ENCODE measurements around the gene LCN10. TPM values are rescaled to one million over a fixed set of nuclear protein-coding genes. Genes with fewer than 3 reads are reported as not detected.

The LCN10 gene
- total RNA-seq, 1 donor from 2014 or later, result not detected

DNA sequence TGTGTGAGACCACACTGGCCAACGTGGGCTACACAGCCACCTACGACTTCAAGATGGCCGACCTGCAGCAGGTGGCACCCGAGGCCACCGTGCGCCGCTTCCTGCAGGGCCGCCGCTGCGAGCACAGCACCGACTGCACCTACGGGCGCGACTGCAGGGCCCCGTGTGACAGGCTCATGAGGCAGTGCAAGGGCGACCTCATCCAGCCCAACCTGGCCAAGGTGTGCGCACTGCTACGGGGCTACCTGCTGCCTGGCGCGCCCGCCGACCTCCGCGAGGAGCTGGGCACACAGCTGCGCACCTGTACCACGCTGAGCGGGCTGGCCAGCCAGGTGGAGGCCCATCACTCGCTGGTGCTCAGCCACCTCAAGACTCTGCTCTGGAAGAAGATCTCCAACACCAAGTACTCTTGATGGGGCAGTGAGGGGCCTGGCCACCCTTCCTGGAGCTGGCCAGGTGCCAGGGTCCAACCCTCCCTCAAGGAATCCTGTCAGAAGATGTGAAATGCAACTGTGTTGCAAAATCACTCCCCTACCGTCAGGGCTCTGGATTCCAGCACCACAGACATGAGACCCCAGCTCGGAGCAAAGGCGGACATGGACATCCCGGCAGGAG lies 19.3 kb downstream of the LCN10 start:
- Mint-ChIP-seq H3K4me1 (peaks cover 41% of the 10 kb centered on the region), H3K27ac (no peak overlapping the region), H3K4me3 (peak overlapping the region; percentile 43), H3K36me3 (peaks cover 21% of the 10 kb centered on the region), H3K9me3 (no peaks in the 10 kb centered on the region), H3K27me3 (ENCODE audit: insufficient read depth, low read depth) (peaks cover 20% of the 10 kb centered on the region)
- Histone ChIP-seq H4K20me1 (ENCODE audit: low read depth) (peaks cover 91% of the 10 kb centered on the region), H3K9me3 (ENCODE audit: low read depth) (no peaks in the 10 kb centered on the region), H3K36me3 (no peaks in the 10 kb centered on the region), H3K27me3 (peaks cover 4% of the 10 kb centered on the region), H3K79me2 (ENCODE audit: low read depth) (peaks cover 36% of the 10 kb centered on the region), H3K4me3 (no peak overlapping the region), H3K9ac (no peak overlapping the region), H3K4me1 (peaks cover 20% of the 10 kb centered on the region), H2AFZ (replicated peaks) (no peak overlapping the region), H3K4me2 (no peak overlapping the region), H3K27ac (no peak overlapping the region), H3F3A (ENCODE audit: low read depth) (peaks cover 59% of the 10 kb centered on the region)
- TF ChIP-seq EZH2 (IDR thresholded peaks at IDR 0.05) (no peak), EZH2phosphoT487 (IDR thresholded peaks at IDR 0.05) (no peak)
- DNase-seq (ENCODE audit: low spot score), result no peak

- Mint-ChIP-seq H3K4me1 (peaks cover 43% of the 10 kb centered on the region), H3K27ac (no peak overlapping the region), H3K36me3 (peaks cover 21% of the 10 kb centered on the region), H3K27me3 (ENCODE audit: insufficient read depth, low read depth) (peaks cover 20% of the 10 kb centered on the region), H3K4me3 (no peak overlapping the region), H3K9me3 (no peaks in the 10 kb centered on the region)
- Histone ChIP-seq H3K9me3 (ENCODE audit: low read depth) (no peaks in the 10 kb centered on the region), H3K4me2 (no peak overlapping the region), H3K36me3 (no peaks in the 10 kb centered on the region), H3F3A (ENCODE audit: low read depth) (peaks cover 59% of the 10 kb centered on the region), H3K9ac (no peak overlapping the region), H3K4me1 (peaks cover 20% of the 10 kb centered on the region), H4K20me1 (ENCODE audit: low read depth) (peaks cover 94% of the 10 kb centered on the region), H3K79me2 (ENCODE audit: low read depth) (peaks cover 36% of the 10 kb centered on the region), H3K27me3 (no peaks in the 10 kb centered on the region), H2AFZ (replicated peaks) (no peak overlapping the region), H3K4me3 (no peak overlapping the region), H3K27ac (no peak overlapping the region)
- no peak for TF ChIP-seq CTCF (IDR thresholded peaks at IDR 0.05)
- no peak for TF ChIP-seq EZH2 (IDR thresholded peaks at IDR 0.05)
- no peak for TF ChIP-seq EZH2phosphoT487 (IDR thresholded peaks at IDR 0.05)
- no peak for DNase-seq (ENCODE audit: low spot score)
These were observed 19.8 kb downstream of the LCN10 start for GRCh38 chr9:136722969-136723356.

DNA sequence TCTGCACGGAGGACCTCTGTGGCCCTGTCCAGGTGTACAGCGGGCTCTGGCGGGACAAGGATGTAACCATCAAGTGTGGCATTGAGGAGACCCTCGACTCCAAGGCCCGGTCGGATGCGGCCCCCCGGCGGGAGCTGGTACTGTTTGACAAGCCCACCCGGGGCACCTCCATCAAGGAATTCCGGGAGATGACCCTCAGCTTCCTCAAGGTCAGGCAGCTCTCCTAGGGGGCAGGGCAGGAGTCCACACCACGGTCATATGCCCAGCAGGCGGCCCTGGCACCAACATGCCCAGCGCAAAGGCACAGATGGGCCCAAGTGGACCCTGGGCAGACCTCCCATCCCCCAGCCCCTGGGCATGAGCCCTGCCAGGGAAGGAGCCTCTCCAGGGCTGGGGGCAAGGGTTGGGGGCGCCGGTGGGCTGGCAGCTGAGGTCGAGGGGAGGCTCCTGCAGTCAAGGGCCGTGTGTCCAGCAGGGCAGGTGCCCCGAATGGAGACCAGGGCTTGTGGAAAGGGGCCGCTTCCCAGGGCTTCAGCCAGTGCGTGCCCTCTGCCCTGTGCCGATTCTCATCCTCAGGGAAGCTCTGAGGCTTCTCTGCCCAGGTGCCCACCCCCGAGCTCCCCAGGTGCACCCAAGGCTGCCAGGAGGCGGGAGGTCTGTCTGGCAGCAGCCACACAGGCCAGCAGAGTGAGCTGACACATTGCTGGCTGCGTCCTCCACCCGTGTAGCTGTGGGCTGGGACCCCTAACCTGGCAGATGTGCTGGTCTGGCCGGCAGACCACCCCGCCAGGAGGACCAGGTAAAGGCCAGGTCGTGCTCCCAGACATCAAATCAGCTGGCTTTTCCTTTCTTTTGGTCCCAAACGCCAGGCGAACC lies 20.4 kb downstream of the LCN10 start:
- H3K9me3 Mint-ChIP-seq, result no peaks in the 10 kb centered on the region
- Histone ChIP-seq H3K9ac (no peak overlapping the region), H3K4me1 (peaks cover 20% of the 10 kb centered on the region), H3K27ac (no peak overlapping the region), H3F3A (ENCODE audit: low read depth) (peaks cover 59% of the 10 kb centered on the region), H3K9me3 (ENCODE audit: low read depth) (no peaks in the 10 kb centered on the region), H2AFZ (replicated peaks) (no peak overlapping the region), H3K4me3 (no peak overlapping the region), H3K79me2 (ENCODE audit: low read depth) (peaks cover 30% of the 10 kb centered on the region), H3K36me3 (no peaks in the 10 kb centered on the region), H3K4me2 (no peak overlapping the region), H3K27me3 (no peaks in the 10 kb centered on the region), H4K20me1 (ENCODE audit: low read depth) (peaks cover 88% of the 10 kb centered on the region)
- peaks cover 18% of the 10 kb centered on the region for H3K27me3 Mint-ChIP-seq (ENCODE audit: insufficient read depth, low read depth)
- peaks cover 41% of the 10 kb centered on the region for H3K4me1 Mint-ChIP-seq
- TF ChIP-seq EZH2 (IDR thresholded peaks at IDR 0.05) (no peak), CTCF (IDR thresholded peaks at IDR 0.05) (no peak), EZH2phosphoT487 (IDR thresholded peaks at IDR 0.05) (no peak)
- no peak for DNase-seq (ENCODE audit: low spot score)
- no peak overlapping the region for H3K4me3 Mint-ChIP-seq
- peaks cover 21% of the 10 kb centered on the region for H3K36me3 Mint-ChIP-seq
- no peak overlapping the region for H3K27ac Mint-ChIP-seq
